HepG2 (cell line): ENCODE data around the gene STC2. TPM values are rescaled to one million over a fixed set of nuclear protein-coding genes. Genes with fewer than 3 reads are reported as not detected.

Experiments used
- ASH2L ChIP-seq: fragments of 300-600, 200-600 bp; sonication (generic); IDR thresholded peaks from 2 replicates; pipeline ENCODE4 v1.7.0; 2017; ENCODE audit warnings: low read depth, mild to moderate bottlenecking, moderate library complexity, mixed read lengths, low read length; ENCODE audit not compliant: insufficient read length
- CERS6 ChIP-seq: sonication (generic); formaldehyde crosslinking; IDR thresholded peaks from 2 replicates; pipeline ENCODE4 v1.5.0; 2020; ENCODE audit warnings: missing genetic modification reagents
- EEA1 ChIP-seq: sonication (generic); formaldehyde crosslinking; IDR thresholded peaks from 2 replicates; pipeline ENCODE4 v1.5.1; 2020; ENCODE audit warnings: mild to moderate bottlenecking, missing genetic modification reagents, borderline replicate concordance
- FOXA3 ChIP-seq: IDR thresholded peaks from 2 replicates; pipeline ENCODE4 v1.6.1; 2016; ENCODE audit warnings: missing genetic modification reagents, missing compliant biosample characterization
- HCFC1 ChIP-seq: fragments of 150-350 bp; IDR thresholded peaks from 2 replicates; pipeline ENCODE4 v1.6.1; 2014; ENCODE audit warnings: low read depth, low read length
- LCORL ChIP-seq, 2 experiments: fragments of 450-650 bp in 1 of 2; sonication (generic) in 1 of 2; formaldehyde crosslinking in 1 of 2; IDR thresholded peaks; 2 replicates each; pipeline versions ENCODE4 v1.5.0 to v1.6.1; 2017 to 2020; ENCODE audit warnings: antibody characterized with exemption in 1 of 2, missing genetic modification reagents in 1 of 2
- LRRFIP1 ChIP-seq: sonication (generic); formaldehyde crosslinking; conservative IDR thresholded peaks from 2 replicates; pipeline ENCODE4 v1.4.0; 2020; ENCODE audit warnings: missing genetic modification reagents
- MAFG ChIP-seq: sonication (generic); formaldehyde crosslinking; IDR thresholded peaks from 2 replicates; pipeline ENCODE4 v1.5.1; 2020; ENCODE audit warnings: mild to moderate bottlenecking, missing genetic modification reagents
- MEF2D ChIP-seq: sonication (generic); formaldehyde crosslinking; IDR thresholded peaks from 2 replicates; pipeline ENCODE4 v1.5.1; 2020; ENCODE audit warnings: mild to moderate bottlenecking, missing genetic modification reagents
- NCOA5 ChIP-seq: sonication (generic); formaldehyde crosslinking; IDR thresholded peaks from 2 replicates; pipeline ENCODE4 v1.4.0; 2020; ENCODE audit warnings: missing genetic modification reagents
- NFE2 ChIP-seq: sonication (generic); formaldehyde crosslinking; IDR thresholded peaks from 2 replicates; pipeline ENCODE4 v1.4.0; 2020; ENCODE audit warnings: missing genetic modification reagents
- NFKB2 ChIP-seq: sonication (generic); formaldehyde crosslinking; IDR thresholded peaks from 2 replicates; pipeline ENCODE4 v1.4.0; 2020; ENCODE audit warnings: missing genetic modification reagents, borderline replicate concordance
- PAF1 ChIP-seq: IDR thresholded peaks from 2 replicates; pipeline ENCODE4 v1.6.1; 2016; ENCODE audit warnings: missing genetic modification reagents, missing compliant biosample characterization
- RAD51 ChIP-seq: fragments of 450-650 bp; IDR thresholded peaks from 2 replicates; pipeline ENCODE4 v1.6.1; 2016; ENCODE audit warnings: borderline replicate concordance
- SMAD9 ChIP-seq: sonication (generic); formaldehyde crosslinking; IDR thresholded peaks from 2 replicates; pipeline ENCODE4 v1.5.1; 2020; ENCODE audit warnings: mild to moderate bottlenecking, missing genetic modification reagents
- SNRNP70 ChIP-seq: fragments of 200-400 bp; formaldehyde crosslinking; IDR thresholded peaks from 2 replicates; pipeline ENCODE4 v1.6.1; 2017; ENCODE audit warnings: mild to moderate bottlenecking, low read depth, low read length, moderate library complexity
- TFDP2 ChIP-seq: sonication (generic); formaldehyde crosslinking; IDR thresholded peaks from 2 replicates; pipeline ENCODE4 v1.4.0; 2020; ENCODE audit warnings: missing genetic modification reagents
- ZNF138 ChIP-seq: sonication (generic); formaldehyde crosslinking; IDR thresholded peaks from 2 replicates; pipeline ENCODE4 v1.5.0; 2020; ENCODE audit warnings: mild to moderate bottlenecking, low read depth, missing genetic modification reagents
- ZNF317 ChIP-seq: sonication (generic); formaldehyde crosslinking; IDR thresholded peaks from 2 replicates; pipeline ENCODE4 v1.5.0; 2020; ENCODE audit warnings: mild to moderate bottlenecking, missing genetic modification reagents
- ZNF34 ChIP-seq: sonication (generic); formaldehyde crosslinking; IDR thresholded peaks from 2 replicates; pipeline ENCODE4 v1.4.0; 2020; ENCODE audit warnings: mild to moderate bottlenecking, missing genetic modification reagents, borderline replicate concordance
- ZNF501 ChIP-seq: sonication (generic); formaldehyde crosslinking; IDR thresholded peaks from 2 replicates; pipeline ENCODE4 v1.5.1; 2020; ENCODE audit warnings: mild to moderate bottlenecking, moderate library complexity, missing genetic modification reagents
- ZNF558 ChIP-seq: sonication (generic); formaldehyde crosslinking; IDR thresholded peaks from 2 replicates; pipeline ENCODE4 v1.9.0; 2022; ENCODE audit warnings: mild to moderate bottlenecking, missing genetic modification reagents, borderline replicate concordance
- ZNF639 ChIP-seq: conservative IDR thresholded peaks from 2 replicates; pipeline ENCODE4 v1.6.1; 2018; ENCODE audit warnings: missing genetic modification reagents
- ZNF75D ChIP-seq: sonication (generic); formaldehyde crosslinking; IDR thresholded peaks from 2 replicates; pipeline ENCODE4 v1.8.1; 2023; ENCODE audit warnings: missing genetic modification reagents, mild to moderate bottlenecking, borderline replicate concordance
- polyA plus RNA-seq, 8 experiments: library from polyadenylated mRNA; depleted of rRNA in 3 of 8; stranded (reverse) in 7 of 8; unstranded in 1 of 8; fragments of >200 nt; fragmentation: Illumina TruSeq in 4 of 8; extraction: Trizol in 4 of 8; gene quantifications; 2 replicates each; pipeline versions ENCODE4 v1.2.1 to v1.2.3, GENCODE V29; 2011 to 2016; ENCODE audit warnings: low read depth in 4 of 8, missing spikeins in 1 of 8, mixed read lengths in 1 of 8; ENCODE audit not compliant: insufficient read depth in 1 of 8
- total RNA-seq, 5 experiments: library from RNA; depleted of rRNA; stranded (reverse); fragments of >200 nt; fragmentation: Illumina TruSeq; extraction: Trizol; gene quantifications; 2 replicates each; pipeline ENCODE4 v1.2.3, GENCODE V29; 2016; ENCODE audit warnings: low read depth in 1 of 5

Gene STC2
- total and polyA plus RNA-seq, 2 of the 13 experiments (the other 11 are each of a cell fraction or from before 2014, with no cell fraction given) = 27.1 to 69.2 TPM

- TF ChIP-seq MAFG (CRISPR knock-in tag) = no peak; the same call in 1 of the 2 replicates
- no peak for TF ChIP-seq ZNF639 (CRISPR knock-in tag)
- no peak; the same call in 1 of the 2 replicates for TF ChIP-seq ZNF317
- TF ChIP-seq RAD51 = no peak
- peak; percentile 87; the same call in 1 of the 2 replicates for TF ChIP-seq ZNF558 (CRISPR knock-in tag)
- TF ChIP-seq ZNF34 (CRISPR knock-in tag) = no peak
- no peak for TF ChIP-seq LRRFIP1 (CRISPR knock-in tag)
- TF ChIP-seq PAF1 (CRISPR knock-in tag) = no peak
- peak; percentile 54 for TF ChIP-seq FOXA3 (CRISPR knock-in tag)
- no peak for TF ChIP-seq ZNF138 (CRISPR knock-in tag)
- TF ChIP-seq ZNF75D (CRISPR knock-in tag) = no peak
- TF ChIP-seq CERS6 (CRISPR knock-in tag) = no peak
- no peak for TF ChIP-seq NCOA5 (CRISPR knock-in tag)
- peak; percentile 64 for TF ChIP-seq TFDP2 (CRISPR knock-in tag)
- TF ChIP-seq EEA1 = no peak
- no peak for TF ChIP-seq ASH2L
- no peak for TF ChIP-seq NFE2 (CRISPR knock-in tag)
- TF ChIP-seq ZNF501 (CRISPR knock-in tag) = peak; percentile 22; the same call in 1 of the 2 replicates
- TF ChIP-seq SMAD9 (CRISPR knock-in tag) = no peak
- TF ChIP-seq SNRNP70 = no peak
- no peak for TF ChIP-seq HCFC1
- peak; percentile 47; the same call in 1 of the 2 replicates for TF ChIP-seq NFKB2 (CRISPR knock-in tag)
- TF ChIP-seq MEF2D = no peak; the same call in 1 of the 2 replicates
- TF ChIP-seq LCORL (IDR thresholded peaks at IDR 0.05) = no peak
- peak; percentile 71 for TF ChIP-seq LCORL (CRISPR knock-in tag; IDR thresholded peaks at IDR 0.05)
Observed at GRCh38 chr5:173329491-173330337, 1.5 kb upstream of the STC2 start (continued).
